Adipocyte (in vitro differentiated cells): Measurements from ENCODE around the gene KMT2D.

Experiments used
- DNase-seq: peaks from one replicate; pipeline ENCODE4 v3.0.0-alpha.2; 2015; ENCODE audit warnings: low read depth
- H3K27me3 ChIP-seq: replicated peaks from 2 replicates; pipeline ENCODE4 v1.7.0; 2013; ENCODE audit warnings: mild to moderate bottlenecking, low read length, moderate library complexity; ENCODE audit not compliant: control insufficient read depth, insufficient read depth
- H3K36me3 ChIP-seq: 2 replicates; pipeline ENCODE4 v1.7.0; 2013; ENCODE audit warnings: low read length, mild to moderate bottlenecking, moderate library complexity; ENCODE audit not compliant: control insufficient read depth, insufficient read depth, severe bottlenecking
- H3K4me1 ChIP-seq: 2 replicates; pipeline ENCODE4 v1.7.0; 2013; ENCODE audit warnings: mild to moderate bottlenecking, low read length, moderate library complexity; ENCODE audit not compliant: control insufficient read depth, insufficient read depth
- H3K4me3 ChIP-seq: 2 replicates; pipeline ENCODE4 v1.7.0; 2013; ENCODE audit warnings: mild to moderate bottlenecking, low read length, moderate library complexity
- H3K9ac ChIP-seq: 2 replicates; pipeline ENCODE4 v1.7.0; 2013; ENCODE audit warnings: mild to moderate bottlenecking, low read length, moderate library complexity
- H3K9me3 ChIP-seq: 2 replicates; pipeline ENCODE4 v1.7.0; 2013; ENCODE audit warnings: mild to moderate bottlenecking, low read length, moderate library complexity; ENCODE audit not compliant: control insufficient read depth

KMT2D gene

DNA sequence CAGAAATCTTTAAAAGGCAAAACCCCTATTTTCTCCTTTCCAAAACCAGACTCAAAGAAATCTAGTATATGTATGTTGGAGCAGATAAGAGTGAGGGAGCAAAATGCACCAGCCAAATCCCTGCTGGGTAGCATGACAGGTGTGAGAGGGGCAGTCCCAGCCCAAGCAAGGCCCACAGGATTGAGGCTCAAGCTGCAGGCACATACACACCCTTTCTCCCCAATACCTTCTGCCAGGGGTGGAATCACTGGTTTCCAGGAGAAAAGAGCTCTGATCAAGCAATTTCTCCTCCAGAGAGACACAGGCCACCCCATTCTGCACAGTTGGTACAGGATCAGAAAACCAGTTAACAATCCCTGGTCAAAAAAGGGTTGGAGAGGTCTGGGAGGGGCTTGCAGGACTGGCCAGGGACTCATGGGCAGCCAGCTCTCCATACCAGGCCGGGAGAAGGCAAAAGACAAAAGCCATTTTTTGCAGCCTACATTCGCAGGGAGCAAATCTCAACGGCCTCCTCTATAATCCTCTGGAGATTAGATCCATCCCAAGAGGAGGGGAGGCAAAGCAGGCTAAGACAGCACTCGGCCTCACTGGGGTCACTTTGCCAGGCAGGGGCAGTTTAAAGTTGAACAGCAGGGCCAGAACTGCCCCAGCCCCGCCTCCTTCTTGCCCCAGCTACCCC, 2.1 kb downstream of the KMT2D start:
- H3K36me3 ChIP-seq, result peaks cover 18% of the 10 kb centered on the region
- no peaks in the 10 kb centered on the region for H3K9me3 ChIP-seq
- H3K4me1 ChIP-seq, result peaks cover 48% of the 10 kb centered on the region
- H3K9ac ChIP-seq, result peak overlapping the region; percentile 96
- peak overlapping the region; percentile 90 for H3K4me3 ChIP-seq
- DNase-seq, result peak; percentile 16
- H3K27me3 ChIP-seq, result no peaks in the 10 kb centered on the region

GRCh38 chr12:49057888-49058287, 2.7 kb downstream of the KMT2D start:
- peak; percentile 39 for DNase-seq
- Histone ChIP-seq H3K4me1 (peaks cover 44% of the 10 kb centered on the region), H3K27me3 (no peaks in the 10 kb centered on the region), H3K9ac (peak overlapping the region; percentile 96), H3K36me3 (peaks cover 24% of the 10 kb centered on the region), H3K4me3 (peak overlapping the region; percentile 90), H3K9me3 (no peaks in the 10 kb centered on the region)

- H3K4me3 ChIP-seq, result peak overlapping the region; percentile 90
- peak; percentile 78 for DNase-seq
These were observed 4.4 kb downstream of the KMT2D start for GRCh38 chr12:49055978-49056754.

DNA sequence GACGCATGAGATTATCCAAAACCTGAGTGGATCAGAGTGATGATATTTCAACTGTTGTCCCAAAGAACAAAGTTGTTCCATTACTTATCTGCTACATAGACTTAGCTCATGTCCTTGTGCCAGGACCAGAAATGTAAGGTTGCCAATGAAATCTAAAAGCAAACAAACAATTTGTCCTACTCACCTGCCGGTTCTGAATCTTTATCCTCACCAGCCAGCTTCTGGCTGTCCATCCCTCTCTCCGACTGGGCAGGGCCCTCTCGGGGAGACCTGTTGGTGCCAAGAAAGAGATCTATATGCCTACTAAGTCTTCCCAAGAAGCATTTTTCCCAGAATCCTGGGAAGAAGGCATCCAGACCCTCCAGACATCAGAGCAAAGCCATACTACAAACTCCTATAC, 5.5 kb downstream of the KMT2D start:
- no peaks in the 10 kb centered on the region for H3K27me3 ChIP-seq
- H3K4me1 ChIP-seq, result peaks cover 38% of the 10 kb centered on the region
- no peaks in the 10 kb centered on the region for H3K9me3 ChIP-seq
- no peak for DNase-seq
- H3K36me3 ChIP-seq, result peaks cover 52% of the 10 kb centered on the region
- H3K9ac ChIP-seq, result peak overlapping the region; percentile 28
- no peak overlapping the region for H3K4me3 ChIP-seq

More at GRCh38 chr12:49055978-49056754, 4.4 kb downstream of the KMT2D start:
- Histone ChIP-seq H3K36me3 (peaks cover 42% of the 10 kb centered on the region), H3K9ac (peak overlapping the region; percentile 45), H3K9me3 (no peaks in the 10 kb centered on the region), H3K27me3 (no peaks in the 10 kb centered on the region), H3K4me1 (peaks cover 39% of the 10 kb centered on the region)

DNA sequence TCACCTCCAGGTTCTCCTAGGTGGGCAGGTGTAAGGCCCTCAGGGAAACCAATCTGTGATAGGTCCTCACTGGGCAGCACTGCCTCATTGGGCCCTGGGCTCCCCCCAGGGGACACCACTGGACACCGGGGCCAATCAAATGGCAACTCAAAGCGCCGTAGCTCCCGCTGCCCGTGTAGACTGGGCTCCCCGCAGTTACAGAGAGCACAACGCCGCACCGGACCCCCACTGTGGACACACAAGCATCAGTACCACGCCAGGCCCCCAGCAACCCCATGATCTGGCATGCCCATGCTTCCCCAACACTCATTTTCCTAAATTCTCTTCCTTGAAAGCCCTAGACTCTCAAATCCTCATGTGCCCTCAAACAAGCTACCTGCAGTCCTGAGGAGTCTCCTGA, 6.1 kb downstream of the KMT2D start:
- Histone ChIP-seq H3K9me3 (no peaks in the 10 kb centered on the region), H3K9ac (no peak overlapping the region), H3K4me3 (no peak overlapping the region), H3K36me3 (peaks cover 58% of the 10 kb centered on the region), H3K4me1 (peaks cover 38% of the 10 kb centered on the region), H3K27me3 (no peaks in the 10 kb centered on the region)
- no peak for DNase-seq

GRCh38 chr12:49054096-49054495, 6.5 kb downstream of the KMT2D start:
- H3K4me3 ChIP-seq, result no peak overlapping the region
- H3K27me3 ChIP-seq, result no peaks in the 10 kb centered on the region
- peaks cover 62% of the 10 kb centered on the region for H3K36me3 ChIP-seq
- no peak for DNase-seq
- H3K9ac ChIP-seq, result no peak overlapping the region
- no peaks in the 10 kb centered on the region for H3K9me3 ChIP-seq
- H3K4me1 ChIP-seq, result peaks cover 38% of the 10 kb centered on the region

GRCh38 chr12:49052451-49053208, 8.0 kb downstream of the KMT2D start:
- peaks cover 26% of the 10 kb centered on the region for H3K4me1 ChIP-seq
- H3K36me3 ChIP-seq, result peaks cover 77% of the 10 kb centered on the region
- H3K27me3 ChIP-seq, result no peaks in the 10 kb centered on the region
- no peak overlapping the region for H3K4me3 ChIP-seq
- DNase-seq, result no peak
- no peak overlapping the region for H3K9ac ChIP-seq
- no peaks in the 10 kb centered on the region for H3K9me3 ChIP-seq

- H3K36me3 ChIP-seq, result peaks cover 84% of the 10 kb centered on the region
- H3K9me3 ChIP-seq, result no peaks in the 10 kb centered on the region
- H3K4me3 ChIP-seq, result no peak overlapping the region
- no peak for DNase-seq
- no peak overlapping the region for H3K9ac ChIP-seq
- peaks cover 19% of the 10 kb centered on the region for H3K4me1 ChIP-seq
- no peaks in the 10 kb centered on the region for H3K27me3 ChIP-seq
These were observed 8.7 kb downstream of the KMT2D start for GRCh38 chr12:49051777-49052438.

DNA sequence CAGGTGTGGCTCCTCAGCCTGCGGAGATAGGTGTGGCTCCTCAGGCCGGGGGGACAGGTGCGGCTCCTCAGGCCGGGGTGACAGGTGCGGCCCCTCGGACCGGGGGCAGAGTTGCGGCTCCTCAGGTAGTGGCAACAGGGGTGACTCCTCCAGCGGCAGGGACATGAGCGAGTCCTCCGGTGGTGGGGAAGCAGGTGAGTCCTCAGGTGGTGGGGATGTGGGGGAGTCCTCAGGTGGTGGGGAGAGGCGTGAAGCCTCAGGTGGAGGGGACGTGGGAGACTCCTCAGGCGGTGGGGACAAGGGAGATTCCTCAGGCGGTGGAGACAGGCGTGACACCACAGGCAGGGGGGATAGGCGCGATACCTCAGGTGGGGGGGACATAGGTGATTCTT, 9.2 kb downstream of the KMT2D start:
- no peaks in the 10 kb centered on the region for H3K27me3 ChIP-seq
- H3K4me1 ChIP-seq, result peaks cover 14% of the 10 kb centered on the region
- peaks cover 90% of the 10 kb centered on the region for H3K36me3 ChIP-seq
- no peak overlapping the region for H3K9ac ChIP-seq
- no peak for DNase-seq
- H3K9me3 ChIP-seq, result no peaks in the 10 kb centered on the region
- no peak overlapping the region for H3K4me3 ChIP-seq

GRCh38 chr12:49050507-49051372, 9.9 kb downstream of the KMT2D start:
- peaks cover 96% of the 10 kb centered on the region for H3K36me3 ChIP-seq
- no peak for DNase-seq
- no peaks in the 10 kb centered on the region for H3K9me3 ChIP-seq

More at GRCh38 chr12:49050507-49051372, 9.9 kb downstream of the KMT2D start:
- Histone ChIP-seq H3K4me1 (peaks cover 8% of the 10 kb centered on the region), H3K9ac (no peak overlapping the region), H3K27me3 (no peaks in the 10 kb centered on the region), H3K4me3 (no peak overlapping the region)
